Epithelial cell of esophagus (primary cell): ENCODE measurements around the gene MRPL37.
"Not testable (repeated sequence)": the region's sequence is repeated elsewhere in the genome, so short reads cannot be mapped to it uniquely, and the experiment has no call there.

Experiments
- DNase-seq: peaks from one replicate; pipeline ENCODE4 v3.0.0; 2010; ENCODE audit warnings: low read depth
- H3K4me3 ChIP-seq: 2 replicates; pipeline ENCODE4 v1.5.1; 2011; ENCODE audit warnings: mild to moderate bottlenecking, low read length, control low read depth
- TF ChIP-seq, protein P1 (sequence below): IDR thresholded peaks from 2 replicates; pipeline ENCODE4 v1.5.1; 2011; ENCODE audit warnings: low read depth, mild to moderate bottlenecking, low read length, control low read depth, inconsistent platforms; ENCODE audit not compliant: insufficient read depth; ENCODE audit errors: missing control alignments

The MRPL37 gene

DNA sequence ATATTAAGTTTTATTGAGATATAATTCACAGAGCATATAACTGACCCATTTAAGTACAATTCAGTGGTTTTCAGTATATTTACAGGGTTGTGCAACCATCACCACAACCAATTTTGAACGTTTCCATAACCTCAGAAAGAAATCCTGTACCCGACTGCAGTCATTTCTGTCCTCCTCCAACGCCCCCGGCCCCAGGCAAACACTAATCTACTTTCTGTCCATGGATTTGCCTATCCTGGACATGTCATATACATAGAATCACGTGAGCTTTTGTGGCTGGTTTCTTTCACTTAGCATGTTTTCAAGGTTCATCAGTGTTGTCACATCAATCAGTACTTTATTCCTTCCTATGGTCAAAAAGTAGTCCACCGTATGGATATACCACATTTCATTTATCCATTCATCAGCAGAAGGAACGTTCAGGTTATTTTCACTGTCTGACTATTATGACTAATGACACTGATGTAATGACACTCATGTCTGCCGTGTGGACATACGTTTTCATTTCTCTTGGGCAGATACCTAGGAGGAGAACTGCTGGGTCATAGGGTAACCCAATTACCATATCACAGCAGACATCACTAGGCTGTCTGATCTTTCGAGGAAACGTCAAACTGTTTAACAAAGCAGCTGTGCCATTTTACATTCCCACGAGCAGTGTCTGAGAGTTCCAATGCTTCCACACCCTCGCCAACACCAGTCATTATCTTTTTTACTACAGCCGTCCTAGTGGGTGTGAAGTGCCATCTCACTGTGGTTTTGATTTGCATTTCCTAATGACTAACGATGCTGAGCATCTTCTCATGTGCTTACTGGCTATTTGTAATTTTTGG lies 30.8 kb downstream of the MRPL37 start:
- no peak overlapping the region for H3K4me3 ChIP-seq
- TF ChIP-seq, protein P1, sequence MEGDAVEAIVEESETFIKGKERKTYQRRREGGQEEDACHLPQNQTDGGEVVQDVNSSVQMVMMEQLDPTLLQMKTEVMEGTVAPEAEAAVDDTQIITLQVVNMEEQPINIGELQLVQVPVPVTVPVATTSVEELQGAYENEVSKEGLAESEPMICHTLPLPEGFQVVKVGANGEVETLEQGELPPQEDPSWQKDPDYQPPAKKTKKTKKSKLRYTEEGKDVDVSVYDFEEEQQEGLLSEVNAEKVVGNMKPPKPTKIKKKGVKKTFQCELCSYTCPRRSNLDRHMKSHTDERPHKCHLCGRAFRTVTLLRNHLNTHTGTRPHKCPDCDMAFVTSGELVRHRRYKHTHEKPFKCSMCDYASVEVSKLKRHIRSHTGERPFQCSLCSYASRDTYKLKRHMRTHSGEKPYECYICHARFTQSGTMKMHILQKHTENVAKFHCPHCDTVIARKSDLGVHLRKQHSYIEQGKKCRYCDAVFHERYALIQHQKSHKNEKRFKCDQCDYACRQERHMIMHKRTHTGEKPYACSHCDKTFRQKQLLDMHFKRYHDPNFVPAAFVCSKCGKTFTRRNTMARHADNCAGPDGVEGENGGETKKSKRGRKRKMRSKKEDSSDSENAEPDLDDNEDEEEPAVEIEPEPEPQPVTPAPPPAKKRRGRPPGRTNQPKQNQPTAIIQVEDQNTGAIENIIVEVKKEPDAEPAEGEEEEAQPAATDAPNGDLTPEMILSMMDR, result no peak
- no peak for DNase-seq

DNA sequence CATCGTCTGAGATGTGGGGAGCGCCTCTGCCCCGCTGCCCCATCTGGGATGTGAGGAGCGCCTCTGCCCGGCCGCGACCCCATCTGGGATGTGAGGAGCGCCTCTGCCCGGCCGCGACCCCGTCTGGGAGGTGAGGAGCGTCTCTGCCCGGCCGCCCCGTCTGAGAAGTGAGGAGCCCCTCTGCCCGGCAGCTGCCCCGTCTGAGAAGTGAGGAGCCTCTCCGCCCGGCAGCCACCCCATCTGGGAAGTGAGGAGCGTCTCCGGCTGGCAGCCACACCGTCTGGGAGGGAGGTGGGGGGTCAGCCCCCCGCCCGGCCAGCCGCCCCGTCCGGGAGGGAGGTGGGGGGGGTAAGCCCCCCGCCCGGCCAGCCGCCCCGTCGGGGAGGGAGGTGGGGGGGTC lies 33.2 kb downstream of the MRPL37 start:
- not testable (repeated sequence) for DNase-seq, H3K4me3 ChIP-seq

DNA sequence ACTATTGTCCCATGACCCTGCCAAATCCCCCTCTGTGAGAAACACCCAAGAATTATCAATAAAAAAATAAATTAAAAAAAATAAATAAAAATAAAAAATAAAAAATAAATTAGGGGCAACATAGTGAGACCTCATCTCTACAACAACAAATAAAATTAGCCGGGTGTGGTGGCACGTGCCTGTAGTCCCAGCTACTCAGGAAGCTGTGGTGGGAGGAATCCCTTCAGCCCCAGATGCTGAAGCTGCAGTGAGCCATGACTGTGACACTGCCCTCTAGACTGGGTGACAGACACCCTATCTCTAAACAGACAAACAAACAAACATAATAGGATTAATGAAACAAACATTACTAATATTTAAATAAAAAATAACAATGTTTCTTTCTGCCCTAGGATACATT lies 34.3 kb downstream of the MRPL37 start:
- TF ChIP-seq, protein P1, result no peak

DNA sequence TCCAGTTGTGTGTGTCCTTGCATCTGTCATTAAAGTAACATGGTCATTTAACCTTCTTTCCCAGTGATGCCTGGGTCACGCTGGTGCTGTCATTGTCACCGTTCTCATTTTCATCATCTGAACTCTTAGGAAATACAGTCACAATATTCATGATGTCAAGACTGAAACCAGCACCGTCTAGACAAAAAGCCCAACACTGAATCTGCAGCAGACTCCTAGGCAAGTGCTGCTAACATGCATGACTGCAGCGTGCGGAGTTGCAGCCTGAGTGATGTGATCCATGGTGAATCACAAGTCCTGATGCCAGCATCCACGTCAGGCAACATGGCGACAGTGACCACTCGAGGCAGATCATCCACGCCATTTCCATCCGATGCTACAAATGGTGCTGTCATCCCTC lies 37.6 kb downstream of the MRPL37 start:
- TF ChIP-seq, protein P1, result no peak
- DNase-seq, result no peak
- no peak overlapping the region for H3K4me3 ChIP-seq

More for the DNA sequence above, 34.3 kb downstream of the MRPL37 start:
- H3K4me3 ChIP-seq, result no peak overlapping the region
- no peak for DNase-seq

DNA sequence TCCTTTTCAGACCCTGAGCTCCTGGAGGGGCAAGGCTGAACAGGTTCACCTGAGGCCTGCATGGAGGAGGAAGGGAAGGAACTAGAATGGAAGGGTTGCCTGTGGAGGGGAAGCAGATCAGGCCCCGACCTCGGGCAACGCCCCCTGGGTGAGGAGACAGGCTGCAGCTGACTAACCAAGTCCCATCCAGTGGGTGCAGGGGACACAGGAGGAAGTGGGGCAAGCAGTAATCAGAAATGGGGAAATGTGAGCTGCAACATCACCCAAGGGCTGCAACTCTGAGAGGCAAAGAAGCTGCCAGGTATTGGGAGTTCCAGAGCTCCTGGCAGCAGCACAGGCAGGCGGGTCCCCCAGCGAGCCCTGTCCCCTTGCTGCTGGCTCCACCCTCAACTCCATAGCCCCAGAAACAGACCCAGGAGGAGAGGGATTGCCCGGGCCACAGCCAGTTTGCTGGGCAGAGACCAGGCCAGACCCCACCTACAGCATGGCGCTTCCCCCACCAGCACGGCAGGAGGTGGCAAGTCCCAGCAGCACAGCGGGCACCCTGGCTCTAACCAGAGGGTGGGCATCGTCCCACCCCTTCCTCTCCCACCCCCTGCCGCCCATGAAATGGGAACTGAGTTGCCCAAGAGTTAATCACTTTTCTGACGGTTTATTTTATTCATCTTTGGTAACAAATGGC lies 38.5 kb downstream of the MRPL37 start:
- TF ChIP-seq, protein P1, result no peak
- no peak for DNase-seq
- H3K4me3 ChIP-seq, result no peak overlapping the region

DNA sequence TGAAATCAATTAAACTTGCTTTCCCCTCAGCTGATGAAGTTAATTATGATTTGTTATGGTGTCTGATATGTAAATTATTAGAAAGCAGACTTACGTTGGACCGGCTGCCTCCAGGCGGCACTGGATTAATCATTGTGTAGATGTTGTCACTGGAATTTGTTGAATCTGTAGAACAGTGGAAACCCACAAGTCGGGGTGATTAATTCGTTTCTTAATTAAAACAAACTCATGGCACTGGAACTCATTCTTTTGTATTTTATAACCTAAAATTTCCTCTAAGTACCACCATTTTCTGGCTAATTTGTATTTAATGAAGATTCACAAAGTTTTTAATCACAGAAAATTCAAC lies 39.0 kb downstream of the MRPL37 start:
- TF ChIP-seq, protein P1, result no peak
- no peak overlapping the region for H3K4me3 ChIP-seq
- DNase-seq, result no peak

DNA sequence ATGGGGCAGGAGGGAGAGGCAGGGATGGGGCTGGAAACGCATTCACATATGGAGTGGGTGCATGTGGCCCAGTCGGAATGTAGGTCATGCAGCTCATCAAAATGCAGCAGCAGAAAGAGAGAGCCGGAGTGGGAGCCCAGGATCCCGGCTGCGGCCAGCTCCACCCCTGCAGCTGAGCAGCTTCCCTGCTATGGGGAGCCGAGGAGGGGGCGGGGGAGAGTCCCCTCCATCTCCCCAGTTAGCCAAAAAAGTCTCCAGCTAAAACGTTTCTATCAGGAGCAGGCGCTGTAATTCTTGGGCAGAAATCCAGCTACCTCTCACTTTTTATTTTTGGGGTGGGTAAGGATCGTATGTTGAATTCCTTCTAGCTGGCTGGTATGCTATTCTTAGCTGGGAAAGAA lies 39.7 kb downstream of the MRPL37 start:
- no peak for DNase-seq
- TF ChIP-seq, protein P1, result no peak
- H3K4me3 ChIP-seq, result no peak overlapping the region
